T-helper 2 cell (primary cell): Measurements from ENCODE around the gene CCDC167.
A peak's percentile ranks its signal among the peaks of the same experiment; 100 is the strongest.
"Not testable (repeated sequence)": the region's sequence is repeated elsewhere in the genome, so short reads cannot be mapped to it uniquely, and the experiment has no call there.

Experiments
- DNase-seq, 5 experiments: peaks; one replicate each; pipeline versions ENCODE4 v3.0.0 to v3.0.0-alpha.2; 2012 to 2022

Gene CCDC167

DNA sequence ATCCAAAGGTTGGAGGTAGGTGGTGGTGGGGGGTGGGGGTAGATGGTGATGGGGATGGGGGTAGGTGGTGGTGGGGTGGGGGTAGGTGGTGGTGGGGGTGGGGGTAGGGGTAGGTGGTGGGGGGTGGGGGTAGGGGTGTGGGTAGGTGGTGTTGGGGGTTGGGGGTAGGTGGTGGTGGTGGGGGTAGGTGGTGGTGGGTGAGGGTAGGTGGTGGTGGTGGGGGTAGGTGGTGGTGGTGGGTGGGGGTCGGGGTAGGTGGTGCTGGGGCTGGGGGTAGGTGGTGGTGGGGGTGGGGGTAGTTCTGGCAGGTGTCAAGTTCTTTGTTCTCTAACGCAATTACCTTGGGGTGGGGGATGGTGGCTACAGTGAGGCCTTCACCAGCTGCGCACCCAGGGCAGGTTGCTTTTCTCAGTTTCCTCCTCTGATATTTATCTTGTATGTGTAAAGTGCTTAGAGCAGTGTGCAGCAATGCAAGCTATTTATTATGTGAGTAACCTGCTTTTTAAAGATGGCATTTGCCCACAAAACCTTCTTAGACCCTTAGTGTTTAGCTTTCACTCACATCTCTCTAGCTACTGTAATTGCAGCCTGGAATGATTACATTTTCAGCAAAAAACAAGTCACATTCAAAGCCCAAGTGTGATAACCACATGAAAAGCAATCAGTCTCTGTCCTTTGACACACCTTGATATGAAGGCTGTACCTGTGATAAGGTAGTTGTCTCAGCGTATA, 8.2 kb upstream of the CCDC167 start:
- DNase-seq = peak in 4 of 5 experiments; percentile 34 to 95 (median 44)

DNA sequence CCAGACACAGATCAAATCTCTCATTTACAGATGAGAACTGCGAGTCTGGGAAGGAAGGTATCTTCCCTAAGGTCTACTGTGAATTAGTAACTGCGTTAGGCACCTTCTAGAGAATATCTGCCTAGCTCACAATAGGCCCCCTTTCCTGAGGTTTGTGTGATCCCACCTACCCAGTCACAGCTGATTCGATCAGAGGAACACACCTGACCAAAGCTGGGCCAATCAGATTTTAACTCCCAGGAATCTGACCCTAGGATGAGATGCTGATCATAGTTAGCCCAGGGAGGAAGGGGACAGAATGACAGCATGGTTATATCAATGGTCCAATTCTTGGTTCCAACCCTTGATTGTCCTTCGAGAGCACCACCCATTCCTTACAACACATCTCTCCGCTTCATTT, 7.4 kb upstream of the CCDC167 start:
- no peak for DNase-seq

DNA sequence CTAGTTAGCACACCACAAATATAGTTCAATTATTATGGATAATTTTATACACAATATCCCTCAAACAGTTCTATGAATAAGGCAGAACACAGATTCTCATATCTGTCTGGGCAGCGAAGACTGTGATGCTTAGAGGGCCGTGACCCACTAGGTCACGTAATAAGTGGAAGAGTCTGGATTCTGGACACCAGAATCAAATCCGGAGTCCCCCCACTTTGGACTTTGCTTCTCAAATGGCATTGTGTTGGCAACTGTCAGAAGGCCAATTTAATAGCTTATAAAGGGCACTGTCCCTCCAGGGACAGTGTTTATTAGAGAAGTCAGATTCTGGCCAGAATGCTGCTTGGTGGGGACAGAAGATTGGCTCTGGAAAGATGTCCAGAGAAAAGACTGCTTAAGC, 6.8 kb upstream of the CCDC167 start:
- DNase-seq = no peak

DNA sequence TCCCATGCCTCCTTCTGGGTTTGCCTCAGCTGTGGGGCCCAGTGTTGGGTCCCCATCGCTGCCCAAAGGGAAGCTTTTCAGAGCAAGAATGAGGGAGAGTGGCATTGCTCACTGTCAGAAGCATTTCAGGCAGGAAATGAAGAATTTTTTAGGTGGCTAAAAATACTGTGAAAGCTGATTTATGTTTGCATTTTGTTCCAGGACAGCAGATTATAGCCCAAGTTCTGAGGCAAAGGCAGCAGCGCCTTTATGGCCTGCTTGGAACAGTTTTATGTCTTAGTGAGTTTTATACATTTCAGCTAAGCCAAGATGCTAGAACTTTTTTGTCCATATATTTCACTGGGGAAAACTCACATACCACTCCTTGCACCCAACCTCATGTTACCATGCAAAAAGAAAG, 4.3 kb upstream of the CCDC167 start:
- no peak for DNase-seq

DNA sequence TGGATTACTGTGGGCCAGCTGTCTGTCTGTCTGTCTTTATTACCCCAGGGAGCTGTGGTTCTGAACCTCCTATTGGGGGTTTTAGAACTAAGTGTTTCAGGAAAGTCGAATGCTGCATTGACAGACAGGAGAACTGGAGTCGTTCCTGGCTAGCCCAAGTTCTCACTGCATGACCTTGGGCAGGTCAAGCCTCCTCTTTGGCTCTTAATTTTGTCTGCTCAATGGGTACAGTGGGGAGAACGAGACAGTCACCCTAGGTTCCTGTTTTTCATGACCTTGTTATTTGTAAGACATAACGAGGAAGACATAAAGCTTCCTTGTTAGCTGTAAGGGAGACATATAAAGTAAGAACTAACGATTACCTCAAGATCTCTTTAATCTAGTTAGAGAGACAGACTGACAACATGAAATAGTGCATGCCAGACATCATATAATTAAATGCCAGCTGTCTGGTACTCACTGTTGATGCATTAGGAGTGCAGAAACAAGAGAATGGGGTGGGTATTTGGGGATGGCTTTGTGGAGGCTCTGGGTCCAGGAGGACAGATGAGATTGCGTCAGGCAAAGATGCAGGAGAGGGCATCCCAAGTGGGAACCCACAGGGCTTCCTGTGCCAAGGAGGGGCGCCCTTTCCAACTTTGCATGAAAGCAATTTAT, 3.7 kb upstream of the CCDC167 start:
- peak in 1 of 5 experiments; percentile 27 for DNase-seq

DNA sequence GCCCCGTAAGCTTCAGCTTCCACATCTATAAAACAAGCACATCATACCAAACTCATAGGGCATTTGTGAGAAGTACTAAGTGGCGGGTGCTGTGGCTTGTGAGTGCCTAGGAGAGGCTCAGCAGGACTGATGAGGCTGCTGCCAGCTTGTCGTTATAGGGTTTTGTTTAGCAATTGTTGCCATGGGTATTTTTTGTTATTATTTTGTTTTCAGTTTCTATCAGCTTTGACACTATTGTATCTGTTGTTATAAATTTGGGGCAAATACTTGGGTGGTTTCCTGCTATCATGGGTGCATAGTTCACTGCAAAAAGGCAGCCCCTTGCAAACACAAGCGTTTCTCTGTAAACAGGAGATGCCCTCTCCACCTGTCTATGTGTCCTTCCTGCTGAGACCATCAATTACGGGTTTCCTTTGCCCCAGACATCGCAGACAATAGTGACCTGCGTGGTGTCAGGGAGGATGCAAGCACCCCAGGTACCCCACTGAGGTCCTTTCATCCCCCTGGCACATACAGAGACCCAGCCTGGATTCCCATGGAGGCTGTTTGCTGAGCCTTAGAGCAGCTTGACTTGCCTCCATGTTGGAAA, 3.1 kb upstream of the CCDC167 start:
- peak in 4 of 5 experiments; percentile 42 to 92 (median 78) for DNase-seq

DNA sequence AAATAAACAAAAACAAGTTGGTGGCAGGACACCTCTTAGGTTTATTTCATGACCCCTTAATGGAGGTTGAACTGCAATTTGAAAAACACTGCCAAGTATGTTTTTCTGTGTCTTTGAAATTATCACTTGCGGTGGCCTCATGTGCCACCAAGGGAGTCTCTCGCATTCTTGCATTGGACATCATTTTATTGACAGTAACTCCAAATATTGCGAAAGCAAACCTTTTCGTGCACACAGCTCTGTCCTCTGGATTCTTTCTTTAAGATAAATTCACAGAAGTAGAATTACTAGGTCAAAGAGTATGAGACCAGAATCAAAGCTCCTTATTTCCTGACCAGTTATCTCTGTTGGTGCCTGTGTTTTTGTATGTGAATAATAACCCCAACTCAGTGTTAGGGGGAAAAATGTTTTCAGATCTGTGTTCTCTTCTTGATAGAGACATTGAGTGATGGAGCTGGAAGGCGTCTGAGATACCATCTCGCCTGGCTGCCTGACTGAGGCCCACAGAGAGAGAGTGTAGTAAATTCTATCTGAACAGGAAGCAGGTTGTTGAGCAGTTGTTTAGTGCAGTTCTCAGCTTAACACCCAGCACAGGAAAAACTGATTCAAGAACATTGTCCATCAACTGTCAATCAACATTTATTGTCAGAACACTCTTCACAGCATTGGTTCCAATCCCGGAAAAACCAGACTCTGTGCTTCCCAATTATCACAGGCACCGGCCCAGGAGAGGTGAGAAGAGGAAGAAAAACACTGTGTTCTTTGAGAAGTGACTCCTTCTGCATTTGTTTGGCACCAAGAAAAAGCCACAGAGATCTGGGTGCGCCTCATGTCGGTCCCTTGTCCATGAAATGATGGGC, 2.2 kb upstream of the CCDC167 start:
- DNase-seq = peak in 3 of 5 experiments; percentile 32 to 91 (median 47)

DNA sequence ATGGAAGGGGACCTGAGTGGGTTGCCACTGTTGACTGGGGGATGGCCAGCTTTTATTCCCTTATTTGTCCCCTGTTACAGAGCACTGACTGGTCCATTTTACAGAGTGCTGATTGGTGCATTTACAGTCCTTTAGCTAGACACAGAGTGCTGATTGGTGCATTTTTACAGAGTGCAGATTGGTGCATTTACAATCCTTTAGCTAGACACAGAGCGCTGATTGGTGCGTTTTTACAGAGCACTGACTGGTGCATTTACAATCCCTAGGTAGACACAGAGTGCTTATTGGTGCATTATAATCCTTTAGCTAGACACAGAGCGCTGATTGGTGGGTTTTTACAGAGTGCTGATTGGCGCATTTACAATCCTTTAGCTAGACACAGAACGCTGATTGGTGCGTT, 1.2 kb upstream of the CCDC167 start:
- DNase-seq = not testable (repeated sequence)

DNA sequence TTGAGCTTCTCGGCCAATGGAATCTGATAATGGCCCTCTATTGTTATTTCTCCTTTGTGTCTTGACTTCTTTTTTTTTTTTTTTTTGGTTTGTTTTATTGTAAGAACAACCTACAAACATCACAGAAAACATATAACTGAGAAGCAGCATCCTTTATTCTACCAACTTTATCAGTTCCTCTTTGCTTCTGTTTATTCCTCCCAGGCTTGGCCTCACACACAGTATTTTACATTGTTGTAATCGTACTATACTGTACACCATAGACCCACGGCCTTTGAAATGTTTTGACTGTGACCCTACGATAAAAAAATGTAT, 558 bp upstream of the CCDC167 start:
- DNase-seq = no peak

DNA sequence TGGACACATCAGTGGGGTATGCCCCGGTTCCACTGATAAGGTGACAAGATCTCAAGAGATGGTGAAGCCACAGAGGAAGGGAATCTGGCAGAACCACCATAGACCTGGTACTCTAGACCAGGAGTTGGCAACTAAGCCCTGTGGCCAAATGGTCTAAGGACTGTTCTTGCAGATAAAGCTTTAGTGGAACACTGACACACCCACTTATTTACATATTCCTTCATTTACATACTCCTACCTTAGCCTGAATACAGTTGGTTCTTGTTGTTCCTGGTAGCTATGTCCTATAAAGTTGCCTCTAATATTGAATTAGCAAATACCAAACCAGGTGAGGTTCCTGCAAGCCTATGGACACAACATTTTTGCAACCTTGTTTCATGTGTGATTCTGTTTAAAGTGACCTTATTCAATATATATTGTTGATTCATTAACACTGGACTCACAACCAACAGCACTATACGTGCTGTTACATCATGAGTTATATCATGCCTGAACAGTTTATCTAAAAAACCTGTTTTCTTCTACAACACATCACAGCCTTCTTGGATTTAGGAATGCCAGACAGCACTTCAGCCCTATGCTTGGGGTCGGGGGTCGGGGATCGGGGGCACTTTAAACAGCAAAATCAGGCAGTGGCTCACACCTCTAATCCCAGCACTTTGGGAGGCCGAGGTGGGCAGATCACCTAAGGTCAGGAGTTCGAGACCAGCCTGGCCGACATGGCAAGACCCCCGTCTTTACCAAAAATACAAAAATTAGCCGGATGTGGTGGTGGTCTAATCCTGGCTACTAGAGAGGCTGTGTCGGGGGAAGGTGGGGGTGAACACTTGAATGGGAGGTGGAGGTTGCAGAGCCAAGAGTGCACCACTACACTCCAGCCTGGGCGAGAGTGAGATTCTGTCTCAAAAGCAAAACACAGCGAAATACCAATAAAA, 2.5 kb downstream of the CCDC167 start:
- no peak for DNase-seq

DNA sequence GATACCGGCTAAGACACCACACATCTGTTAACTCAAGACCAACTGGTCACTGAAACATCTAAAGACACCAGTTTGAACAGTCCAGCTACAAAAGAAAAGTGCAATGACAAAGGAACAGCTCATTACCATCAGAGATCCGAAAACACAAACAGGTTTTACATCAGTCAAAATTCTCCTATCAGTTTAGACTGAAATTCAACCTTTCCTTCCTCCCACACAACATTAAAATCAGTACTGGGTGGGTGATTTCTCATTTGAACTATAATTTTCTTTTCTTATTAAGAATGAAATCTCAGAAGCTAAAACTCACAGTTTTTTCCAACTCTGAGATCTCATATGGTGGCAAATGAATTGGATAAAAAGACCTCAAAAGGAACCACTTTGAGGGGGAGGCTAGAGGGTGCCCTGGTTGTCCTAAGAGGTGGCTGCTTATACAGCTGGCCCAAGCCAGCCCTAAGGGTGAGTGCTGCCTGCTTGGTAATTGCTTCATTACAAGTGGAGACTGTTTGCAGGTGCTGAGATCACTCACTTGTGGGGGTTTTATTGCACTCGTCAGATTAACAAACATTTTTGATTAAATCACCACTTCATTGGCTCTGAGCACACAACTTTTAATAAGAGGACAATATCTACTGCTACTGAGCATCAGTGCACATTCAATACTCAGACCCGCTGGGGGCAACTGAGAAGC, 4.3 kb downstream of the CCDC167 start:
- DNase-seq = peak in 1 of 5 experiments; percentile 30

DNA sequence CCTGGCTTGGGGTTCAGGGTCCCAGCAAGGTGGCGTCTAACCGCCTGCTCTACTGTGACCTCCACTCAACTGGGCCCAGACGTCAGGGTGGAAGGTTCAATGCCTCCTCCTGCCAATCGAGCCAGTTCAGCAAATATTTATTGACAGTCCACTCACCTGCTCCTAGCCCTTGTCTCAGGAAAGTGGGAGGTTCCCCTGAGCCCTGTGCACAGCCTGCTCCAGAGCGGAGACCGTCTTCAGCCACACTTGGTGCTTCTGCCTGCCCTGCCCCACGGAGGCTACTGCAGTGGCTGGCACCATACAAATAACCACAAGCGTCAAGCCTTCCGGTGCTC, 6.1 kb downstream of the CCDC167 start:
- no peak for DNase-seq

DNA sequence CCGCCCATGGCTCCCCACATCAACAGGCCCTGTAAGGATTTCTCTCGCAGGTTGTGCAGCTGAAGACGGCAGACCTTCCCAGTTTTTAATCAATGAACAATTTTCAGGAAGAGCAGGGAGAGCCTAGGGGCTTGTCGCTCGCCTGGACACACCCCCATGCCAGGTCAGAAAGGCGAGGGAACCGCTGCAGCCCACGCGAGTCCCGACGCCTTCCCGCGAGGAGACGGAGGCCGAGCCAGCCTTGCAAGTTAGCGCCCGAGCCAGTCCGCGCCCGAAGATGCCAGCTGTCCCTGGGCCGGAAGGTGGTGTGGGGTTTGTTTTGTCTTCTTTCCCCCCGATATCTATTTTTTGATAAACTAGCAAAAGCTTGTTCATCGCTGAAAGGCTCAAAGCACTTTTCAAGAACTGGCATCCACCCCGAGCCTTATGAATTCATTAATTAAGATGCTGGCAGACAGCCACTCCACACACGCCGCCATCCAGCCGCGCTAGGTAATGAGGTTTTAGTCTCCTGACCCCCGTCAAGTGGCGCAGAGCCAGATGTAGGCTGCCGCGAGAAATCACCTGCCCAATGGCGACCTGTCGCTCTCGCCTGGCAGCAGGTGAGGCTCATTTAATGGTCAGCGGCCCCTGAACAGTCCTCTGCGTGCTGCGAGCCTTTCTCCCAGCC, 6.6 kb downstream of the CCDC167 start:
- no peak for DNase-seq

DNA sequence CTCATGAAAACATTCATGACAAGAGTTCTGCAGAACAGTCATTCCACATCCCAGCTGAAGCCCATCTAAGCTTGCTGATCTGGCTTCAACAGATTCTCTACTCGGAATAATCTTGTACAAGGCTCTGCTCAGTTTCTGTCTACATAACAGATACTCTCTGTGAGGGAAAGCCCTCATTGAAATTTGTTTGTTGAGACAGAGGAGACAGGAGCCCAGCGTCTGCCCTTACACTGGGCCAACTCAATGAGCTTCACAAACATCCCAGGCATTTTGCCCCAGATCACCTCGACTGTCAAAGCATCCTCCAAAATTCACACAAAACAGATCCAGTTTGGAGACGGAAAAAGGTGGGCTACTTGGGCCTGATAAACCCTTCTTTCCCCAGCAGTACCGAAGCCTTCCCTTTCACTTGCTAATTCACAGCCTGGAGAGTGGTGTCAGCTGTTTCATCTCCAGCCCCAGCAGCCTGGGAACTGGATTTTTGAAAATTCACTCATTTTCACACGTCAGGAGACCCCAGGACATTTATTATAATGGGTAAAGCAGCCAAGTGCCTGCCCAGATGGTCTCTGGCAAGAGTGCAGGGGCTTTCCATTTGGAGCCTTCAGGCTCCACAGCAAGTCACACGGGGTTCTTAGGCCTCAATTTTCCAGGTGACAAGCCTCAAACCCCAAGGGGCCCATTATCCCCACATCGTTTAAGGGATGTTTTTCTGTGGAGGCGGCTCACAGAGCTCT, 7.3 kb downstream of the CCDC167 start:
- no peak for DNase-seq

DNA sequence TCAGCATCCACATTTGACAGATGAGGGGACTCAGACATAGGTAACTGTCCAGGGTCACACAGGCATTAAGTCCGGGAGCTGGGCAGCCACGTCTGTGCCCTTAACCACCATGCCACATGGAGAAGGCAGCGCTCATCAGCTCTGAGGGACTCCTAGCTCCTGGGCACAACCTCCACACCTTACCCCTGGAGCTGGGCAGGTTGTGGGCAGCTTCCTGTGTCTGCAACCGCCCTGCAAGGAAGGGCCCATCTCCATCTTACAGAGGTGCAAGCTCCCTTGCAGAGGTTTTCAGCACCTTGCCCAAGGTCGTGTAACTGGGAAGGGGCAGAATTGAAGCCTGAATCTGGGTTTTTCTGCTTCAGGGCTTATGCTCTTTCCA, 7.9 kb downstream of the CCDC167 start:
- DNase-seq = peak in 1 of 5 experiments; percentile 56

DNA sequence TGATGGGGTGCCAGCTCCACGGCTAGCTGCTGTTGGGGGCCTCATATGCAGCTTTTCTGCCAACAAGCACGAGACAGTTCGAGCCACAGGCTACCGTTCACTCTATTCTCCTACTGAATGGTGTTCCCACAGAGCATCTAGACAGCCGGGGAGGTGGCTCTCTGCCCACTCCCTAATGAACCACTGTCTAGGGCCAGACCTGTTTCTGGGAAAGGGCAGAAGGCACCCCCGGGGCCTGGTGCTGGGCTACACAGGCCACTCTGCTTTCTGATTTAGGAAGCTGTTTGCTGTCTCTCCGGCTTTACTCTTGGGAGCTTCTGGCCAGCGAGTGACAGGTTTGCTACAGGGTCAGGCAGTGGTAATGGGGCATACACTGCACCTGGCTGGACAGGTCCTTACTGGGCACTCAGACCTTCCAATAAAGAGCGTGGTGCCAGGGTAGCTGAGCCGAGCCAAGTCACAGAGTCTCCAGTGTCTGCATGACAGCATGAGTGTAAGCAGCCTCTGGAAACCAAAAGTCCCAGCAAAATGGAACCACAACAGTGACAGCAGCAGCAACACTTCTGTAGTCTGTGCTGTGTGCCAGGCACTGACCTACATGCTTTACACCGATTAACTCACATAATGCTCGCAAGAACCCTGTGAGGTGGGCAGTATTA, 8.4 kb downstream of the CCDC167 start:
- peak in 1 of 5 experiments; percentile 60 for DNase-seq

DNA sequence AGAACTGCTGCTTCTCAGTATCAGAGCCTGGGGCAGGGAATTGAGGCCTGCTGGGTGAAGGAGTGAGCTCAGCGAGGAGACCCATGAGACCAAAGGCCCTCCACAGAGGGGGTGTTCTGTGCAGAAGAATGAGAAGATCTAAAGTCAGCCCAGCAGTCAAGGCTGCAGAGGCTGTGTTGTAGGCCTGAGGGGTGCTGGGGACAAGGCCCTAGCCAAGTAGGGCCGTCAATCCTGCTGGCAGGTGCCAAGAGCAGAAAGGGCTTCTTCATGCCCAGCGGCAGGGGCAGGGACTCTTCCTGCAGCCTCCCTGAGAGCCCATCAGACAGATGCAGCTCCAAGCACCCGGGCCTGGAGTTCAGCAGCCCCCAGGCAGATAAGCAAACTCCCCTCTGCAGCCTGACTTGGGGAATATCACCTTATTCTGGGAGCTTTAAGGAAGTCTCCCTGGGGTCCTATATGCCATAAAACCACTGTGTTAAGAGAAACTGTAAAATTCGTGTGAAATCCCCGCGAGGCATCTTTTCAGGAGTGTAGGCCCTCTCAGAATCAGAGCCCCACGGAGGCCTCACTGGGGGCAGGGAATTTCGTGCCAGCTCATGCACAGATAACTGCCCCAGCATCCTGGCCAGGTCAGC, 9.0 kb downstream of the CCDC167 start:
- no peak for DNase-seq

DNA sequence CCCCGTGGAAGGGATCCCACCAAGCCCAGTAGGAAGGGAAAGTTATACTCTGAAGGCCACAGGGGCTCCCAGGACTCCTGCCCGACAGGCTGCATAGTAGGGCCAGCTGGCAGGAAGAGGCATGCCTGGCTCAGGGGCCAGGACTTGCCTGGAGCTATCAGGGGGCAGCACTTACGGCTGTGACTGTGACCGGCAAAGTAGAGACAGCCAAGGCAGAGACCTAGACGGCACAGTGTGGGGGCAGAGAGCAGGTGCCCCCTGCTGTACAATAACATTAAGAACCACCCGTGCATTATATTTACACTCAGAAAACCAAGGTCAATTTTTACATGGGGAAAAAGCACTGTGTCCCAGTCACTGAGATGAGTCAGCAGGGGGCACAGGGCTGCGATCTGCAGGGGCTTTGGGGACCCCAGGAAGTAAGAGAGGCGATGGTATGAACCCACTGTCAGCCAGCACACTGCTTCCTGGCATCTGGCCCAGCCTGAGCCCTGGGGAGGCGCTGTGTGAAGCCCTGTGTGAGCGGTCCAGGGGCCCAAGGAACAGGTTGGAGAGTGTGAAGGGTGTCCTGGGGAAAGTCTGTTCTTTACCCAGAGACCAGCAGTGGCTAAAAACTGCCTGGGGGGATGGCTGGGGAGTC, 9.9 kb downstream of the CCDC167 start:
- peak in 3 of 5 experiments; percentile 36 to 46 (median 36) for DNase-seq

DNA sequence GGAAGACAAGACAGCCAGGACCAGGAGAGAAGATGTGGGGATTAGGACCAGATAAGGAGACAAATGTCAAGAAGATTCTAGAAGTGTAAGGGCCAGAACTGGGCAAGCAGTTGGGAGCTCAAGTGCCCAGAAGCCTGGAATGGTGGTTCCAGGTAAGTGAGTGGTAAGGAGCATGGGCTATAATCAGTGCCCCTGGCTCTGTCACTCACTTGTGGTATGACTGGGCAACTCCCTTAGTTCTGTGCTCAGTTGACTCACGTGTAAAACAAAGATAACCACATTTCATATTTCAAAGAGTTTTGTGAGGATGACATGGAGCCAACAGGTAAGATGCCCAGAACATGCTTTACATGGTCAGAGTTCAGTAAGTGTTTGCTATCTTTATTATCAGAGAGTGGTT, 11.2 kb downstream of the CCDC167 start:
- peak in 1 of 5 experiments; percentile 63 for DNase-seq
